ENCODE results near the gene TICRR. TPM values are rescaled to one million over a fixed set of nuclear protein-coding genes. Genes with fewer than 3 reads are reported as not detected.

The TICRR gene
- total RNA-seq, 2 donors from 2014 or later: 21.9 to 27.2 TPM

DNA sequence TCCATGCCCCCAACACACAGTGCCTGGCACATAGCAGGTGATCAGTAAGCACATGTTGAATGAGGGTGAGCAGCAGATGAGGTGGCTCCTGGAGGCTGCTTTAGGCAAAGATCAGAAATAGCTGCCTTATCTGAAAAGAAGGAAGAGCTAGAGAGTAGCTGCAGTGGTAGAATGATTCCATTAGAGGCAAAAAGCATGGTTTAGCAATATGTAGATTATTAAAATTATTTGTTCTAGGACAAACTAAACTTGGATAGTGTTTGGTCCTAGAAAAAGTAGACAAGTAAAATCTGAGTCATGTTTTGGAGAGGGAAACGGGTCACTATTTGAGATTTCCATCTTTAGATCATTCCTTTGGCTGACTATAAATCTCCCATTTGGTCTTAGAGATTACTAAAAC, 47.9 kb downstream of the TICRR start:
- Mint-ChIP-seq H3K36me3 (ENCODE audit: low read depth) (peaks cover 84% of the 10 kb centered on the region), H3K4me3 (no peak overlapping the region), H3K9me3 (no peaks in the 10 kb centered on the region), H3K4me1 (no peaks in the 10 kb centered on the region), H3K27ac (no peak overlapping the region), H3K27me3 (ENCODE audit: insufficient read depth) (no peaks in the 10 kb centered on the region)
- H3K36me3 ChIP-seq (ENCODE audit: control insufficient read depth, insufficient read depth, low read length): peaks cover 85% of the 10 kb centered on the region
- WGBS, 2 experiments (ENCODE audit: insufficient coverage in 1 of 2, insufficient read length in 1 of 2): 88% methylated on average over 1 of the region's 1 CpG; no CpG with 5 or more reads in 1 of the 2 experiments
- no peak overlapping the region for H3K4me3 ChIP-seq (ENCODE audit: low read length)
- H3K9ac ChIP-seq (ENCODE audit: extremely low read depth, low read length, poor library complexity, severe bottlenecking): no peak overlapping the region
- H3K27me3 ChIP-seq (ENCODE audit: control insufficient read depth, insufficient read depth, low read length, poor library complexity, severe bottlenecking): no peaks in the 10 kb centered on the region
- no peaks in the 10 kb centered on the region for H3K9me3 ChIP-seq (ENCODE audit: control insufficient read depth, low read length)
- TF ChIP-seq, protein P1, sequence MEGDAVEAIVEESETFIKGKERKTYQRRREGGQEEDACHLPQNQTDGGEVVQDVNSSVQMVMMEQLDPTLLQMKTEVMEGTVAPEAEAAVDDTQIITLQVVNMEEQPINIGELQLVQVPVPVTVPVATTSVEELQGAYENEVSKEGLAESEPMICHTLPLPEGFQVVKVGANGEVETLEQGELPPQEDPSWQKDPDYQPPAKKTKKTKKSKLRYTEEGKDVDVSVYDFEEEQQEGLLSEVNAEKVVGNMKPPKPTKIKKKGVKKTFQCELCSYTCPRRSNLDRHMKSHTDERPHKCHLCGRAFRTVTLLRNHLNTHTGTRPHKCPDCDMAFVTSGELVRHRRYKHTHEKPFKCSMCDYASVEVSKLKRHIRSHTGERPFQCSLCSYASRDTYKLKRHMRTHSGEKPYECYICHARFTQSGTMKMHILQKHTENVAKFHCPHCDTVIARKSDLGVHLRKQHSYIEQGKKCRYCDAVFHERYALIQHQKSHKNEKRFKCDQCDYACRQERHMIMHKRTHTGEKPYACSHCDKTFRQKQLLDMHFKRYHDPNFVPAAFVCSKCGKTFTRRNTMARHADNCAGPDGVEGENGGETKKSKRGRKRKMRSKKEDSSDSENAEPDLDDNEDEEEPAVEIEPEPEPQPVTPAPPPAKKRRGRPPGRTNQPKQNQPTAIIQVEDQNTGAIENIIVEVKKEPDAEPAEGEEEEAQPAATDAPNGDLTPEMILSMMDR (conservative IDR thresholded peaks at IDR 0.05): no peak
- H3K27ac ChIP-seq (ENCODE audit: low read depth, low read length): no peak overlapping the region
- no peak for DNase-seq
- no peaks in the 10 kb centered on the region for H3K4me1 ChIP-seq (ENCODE audit: control insufficient read depth, insufficient read depth, low read length)

DNA sequence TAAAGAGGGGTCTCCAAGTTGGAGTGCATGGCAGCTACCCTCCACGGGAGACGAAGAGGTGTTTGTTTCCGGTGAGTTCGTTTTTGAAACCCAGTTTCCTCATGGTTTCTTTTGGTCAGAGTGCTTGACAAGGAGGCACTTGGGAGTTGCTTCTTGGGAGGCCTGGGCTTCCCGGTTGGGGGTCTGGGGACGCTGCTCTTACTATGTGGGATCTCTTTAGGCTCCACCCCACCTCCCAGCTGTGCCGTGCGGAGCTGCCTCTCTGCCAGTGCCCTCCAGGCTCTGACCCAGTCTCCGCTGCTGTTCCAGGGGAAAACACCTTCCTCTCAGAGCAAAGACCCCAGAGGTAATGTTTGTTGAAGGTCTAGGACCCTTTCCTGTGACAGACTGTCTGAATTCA, 50.4 kb downstream of the TICRR start:
- 91 to 94% methylated on average over 6 to 9 of the region's 9 CpGs for WGBS, 2 experiments (ENCODE audit: insufficient coverage in 1 of 2, insufficient read length in 1 of 2)
- no peak overlapping the region for H3K9ac ChIP-seq (ENCODE audit: extremely low read depth, low read length, poor library complexity, severe bottlenecking)
- H3K27ac ChIP-seq (ENCODE audit: low read depth, low read length): no peak overlapping the region
- no peak for DNase-seq
- H3K27me3 Mint-ChIP-seq (ENCODE audit: insufficient read depth): no peaks in the 10 kb centered on the region
- no peaks in the 10 kb centered on the region for H3K9me3 Mint-ChIP-seq
- no peaks in the 10 kb centered on the region for H3K4me1 ChIP-seq (ENCODE audit: control insufficient read depth, insufficient read depth, low read length)
- peak overlapping the region; percentile 39 for H3K27ac Mint-ChIP-seq
- no peaks in the 10 kb centered on the region for H3K27me3 ChIP-seq (ENCODE audit: control insufficient read depth, insufficient read depth, low read length, poor library complexity, severe bottlenecking)
- no peak overlapping the region for H3K4me3 ChIP-seq (ENCODE audit: low read length)
- no peaks in the 10 kb centered on the region for H3K9me3 ChIP-seq (ENCODE audit: control insufficient read depth, low read length)
- H3K36me3 Mint-ChIP-seq (ENCODE audit: low read depth): peaks cover 87% of the 10 kb centered on the region
- no peak overlapping the region for H3K4me3 Mint-ChIP-seq
- H3K36me3 ChIP-seq (ENCODE audit: control insufficient read depth, insufficient read depth, low read length): peaks cover 85% of the 10 kb centered on the region
- TF ChIP-seq, protein P1 (conservative IDR thresholded peaks at IDR 0.05): no peak
- H3K4me1 Mint-ChIP-seq: no peaks in the 10 kb centered on the region

DNA sequence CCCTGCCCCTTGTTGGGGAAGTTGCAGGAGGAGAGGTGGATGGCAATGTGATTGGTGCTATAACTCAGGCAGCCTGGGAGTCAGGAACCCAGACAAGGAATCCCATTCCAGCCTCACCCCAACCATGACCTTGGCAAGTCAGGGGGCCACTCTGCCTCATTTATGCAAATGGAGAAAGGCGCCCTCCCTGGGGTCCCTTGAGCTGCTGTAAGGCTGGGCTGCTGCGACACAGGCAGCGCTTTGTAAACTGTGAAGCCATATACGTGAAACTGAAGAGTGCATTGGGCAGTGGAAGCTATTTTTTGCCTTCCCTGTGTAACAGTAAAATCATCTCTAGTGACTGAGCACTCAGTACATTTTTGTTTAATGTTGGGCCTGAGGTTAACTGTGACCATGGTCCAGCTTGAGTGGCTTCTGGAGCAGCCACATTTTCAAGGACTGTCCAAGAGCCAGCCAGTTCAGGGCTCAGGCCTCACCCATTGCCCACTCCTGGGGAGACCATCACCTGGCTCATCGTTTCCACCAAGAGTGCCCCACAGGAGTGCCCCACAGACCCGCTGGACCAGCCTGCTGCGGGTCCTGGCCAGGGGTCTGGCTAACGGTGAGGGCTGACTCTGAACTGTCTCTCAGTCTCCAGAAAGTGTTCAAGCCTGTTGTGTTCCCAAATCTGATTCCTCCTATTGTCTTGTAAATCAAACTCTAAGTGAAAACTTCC, 52.1 kb downstream of the TICRR start:
- H3K9me3 Mint-ChIP-seq: peaks cover 1% of the 10 kb centered on the region
- no peaks in the 10 kb centered on the region for H3K27me3 ChIP-seq (ENCODE audit: control insufficient read depth, insufficient read depth, low read length, poor library complexity, severe bottlenecking)
- H3K27ac Mint-ChIP-seq: no peak overlapping the region
- TF ChIP-seq, protein P1 (conservative IDR thresholded peaks at IDR 0.05): no peak
- H3K36me3 Mint-ChIP-seq (ENCODE audit: low read depth): peaks cover 90% of the 10 kb centered on the region
- peaks cover 91% of the 10 kb centered on the region for H3K36me3 ChIP-seq (ENCODE audit: control insufficient read depth, insufficient read depth, low read length)
- no peaks in the 10 kb centered on the region for H3K4me1 Mint-ChIP-seq
- 96% methylated on average over 7 to 8 of the region's 8 CpGs for WGBS, 2 experiments (ENCODE audit: insufficient coverage in 1 of 2, insufficient read length in 1 of 2)
- H3K27me3 Mint-ChIP-seq (ENCODE audit: insufficient read depth): no peaks in the 10 kb centered on the region
- H3K9me3 ChIP-seq (ENCODE audit: control insufficient read depth, low read length): no peaks in the 10 kb centered on the region
- H3K9ac ChIP-seq (ENCODE audit: extremely low read depth, low read length, poor library complexity, severe bottlenecking): no peak overlapping the region
- H3K4me3 ChIP-seq (ENCODE audit: low read length): no peak overlapping the region
- H3K4me1 ChIP-seq (ENCODE audit: control insufficient read depth, insufficient read depth, low read length): no peaks in the 10 kb centered on the region
- H3K27ac ChIP-seq (ENCODE audit: low read depth, low read length): peak overlapping the region; percentile 24
- DNase-seq: no peak
- H3K4me3 Mint-ChIP-seq: no peak overlapping the region

All from endodermal cell (in vitro differentiated cells).